H1 (cell line): ENCODE measurements around the gene GDF9. TPM values are rescaled to one million over a fixed set of nuclear protein-coding genes. Genes with fewer than 3 reads are reported as not detected.

Experiments
- ATF2 ChIP-seq: IDR thresholded peaks from 2 replicates; pipeline ENCODE4 v1.6.1; 2012; ENCODE audit warnings: low read length, inconsistent platforms
- CHD1 ChIP-seq: IDR thresholded peaks from 2 replicates; pipeline ENCODE4 v1.6.1; 2012; ENCODE audit warnings: low read depth, low read length, improper control_type of control experiment
- EP300 ChIP-seq, 2 experiments: IDR thresholded peaks; 1 replicate in 1 of 2; 2 replicates in 1 of 2; pipeline ENCODE4 v1.6.1; 2011 to 2012; ENCODE audit warnings: low read depth in 2 of 2, low read length in 2 of 2, mild to moderate bottlenecking in 2 of 2, borderline replicate concordance in 1 of 2, inconsistent platforms in 1 of 2, moderate library complexity in 1 of 2
- KDM1A ChIP-seq: fragments of 200-600, 300-600 bp; sonication (generic); IDR thresholded peaks from 2 replicates; pipeline ENCODE4 v1.7.1; 2016; ENCODE audit warnings: mild to moderate bottlenecking, low read length, borderline replicate concordance
- SAP30 ChIP-seq: fragments of 300-600 bp; sonication (generic); IDR thresholded peaks from 2 replicates; pipeline ENCODE4 v1.7.1; 2012; ENCODE audit warnings: low read length, moderate library complexity, mild to moderate bottlenecking, inconsistent platforms; ENCODE audit not compliant: insufficient read depth, insufficient replicate concordance
- TAF7 ChIP-seq: optimal IDR thresholded peaks from 2 replicates; pipeline ENCODE3; 2011; ENCODE audit warnings: low read depth, mild to moderate bottlenecking, inconsistent platforms, low read length, moderate library complexity, borderline replicate concordance
- polyA plus RNA-seq, 7 experiments: library from polyadenylated mRNA; depleted of rRNA in 3 of 7; stranded (reverse) in 5 of 7; unstranded in 2 of 7; fragments of >200 nt in 5 of 7; fragments of 200-250 nt in 2 of 7; gene quantifications; 1 replicate in 5 of 7; 2 replicates in 1 of 7; 4 replicates in 1 of 7; pipeline versions ENCODE4 v1.2.1 to v1.2.3, GENCODE V29; 2011 to 2013; ENCODE audit warnings: missing spikeins in 2 of 7, mixed read lengths in 2 of 7
- total RNA-seq: library from RNA; stranded (reverse); fragmentation: NEBNext Ultra II Directional; extraction: Animal tissue kit (Norgen Biotek cat#: 25700); gene quantifications from 2 replicates; pipeline ENCODE4 v1.2.1, GENCODE V29; 2021
- TF ChIP-seq, protein P1 (sequence below): fragments of 300-600 bp; sonication (generic); IDR thresholded peaks from 2 replicates; pipeline ENCODE4 v1.7.1; 2012; ENCODE audit warnings: low read length, moderate library complexity, mild to moderate bottlenecking, inconsistent platforms; ENCODE audit not compliant: insufficient replicate concordance

The GDF9 gene
- total and polyA plus RNA-seq, 2 of the 8 experiments (the other 6 are each of a cell fraction or from before 2014, with no cell fraction given): 0.14 TPM; not detected in 1

- TF ChIP-seq, protein P1, sequence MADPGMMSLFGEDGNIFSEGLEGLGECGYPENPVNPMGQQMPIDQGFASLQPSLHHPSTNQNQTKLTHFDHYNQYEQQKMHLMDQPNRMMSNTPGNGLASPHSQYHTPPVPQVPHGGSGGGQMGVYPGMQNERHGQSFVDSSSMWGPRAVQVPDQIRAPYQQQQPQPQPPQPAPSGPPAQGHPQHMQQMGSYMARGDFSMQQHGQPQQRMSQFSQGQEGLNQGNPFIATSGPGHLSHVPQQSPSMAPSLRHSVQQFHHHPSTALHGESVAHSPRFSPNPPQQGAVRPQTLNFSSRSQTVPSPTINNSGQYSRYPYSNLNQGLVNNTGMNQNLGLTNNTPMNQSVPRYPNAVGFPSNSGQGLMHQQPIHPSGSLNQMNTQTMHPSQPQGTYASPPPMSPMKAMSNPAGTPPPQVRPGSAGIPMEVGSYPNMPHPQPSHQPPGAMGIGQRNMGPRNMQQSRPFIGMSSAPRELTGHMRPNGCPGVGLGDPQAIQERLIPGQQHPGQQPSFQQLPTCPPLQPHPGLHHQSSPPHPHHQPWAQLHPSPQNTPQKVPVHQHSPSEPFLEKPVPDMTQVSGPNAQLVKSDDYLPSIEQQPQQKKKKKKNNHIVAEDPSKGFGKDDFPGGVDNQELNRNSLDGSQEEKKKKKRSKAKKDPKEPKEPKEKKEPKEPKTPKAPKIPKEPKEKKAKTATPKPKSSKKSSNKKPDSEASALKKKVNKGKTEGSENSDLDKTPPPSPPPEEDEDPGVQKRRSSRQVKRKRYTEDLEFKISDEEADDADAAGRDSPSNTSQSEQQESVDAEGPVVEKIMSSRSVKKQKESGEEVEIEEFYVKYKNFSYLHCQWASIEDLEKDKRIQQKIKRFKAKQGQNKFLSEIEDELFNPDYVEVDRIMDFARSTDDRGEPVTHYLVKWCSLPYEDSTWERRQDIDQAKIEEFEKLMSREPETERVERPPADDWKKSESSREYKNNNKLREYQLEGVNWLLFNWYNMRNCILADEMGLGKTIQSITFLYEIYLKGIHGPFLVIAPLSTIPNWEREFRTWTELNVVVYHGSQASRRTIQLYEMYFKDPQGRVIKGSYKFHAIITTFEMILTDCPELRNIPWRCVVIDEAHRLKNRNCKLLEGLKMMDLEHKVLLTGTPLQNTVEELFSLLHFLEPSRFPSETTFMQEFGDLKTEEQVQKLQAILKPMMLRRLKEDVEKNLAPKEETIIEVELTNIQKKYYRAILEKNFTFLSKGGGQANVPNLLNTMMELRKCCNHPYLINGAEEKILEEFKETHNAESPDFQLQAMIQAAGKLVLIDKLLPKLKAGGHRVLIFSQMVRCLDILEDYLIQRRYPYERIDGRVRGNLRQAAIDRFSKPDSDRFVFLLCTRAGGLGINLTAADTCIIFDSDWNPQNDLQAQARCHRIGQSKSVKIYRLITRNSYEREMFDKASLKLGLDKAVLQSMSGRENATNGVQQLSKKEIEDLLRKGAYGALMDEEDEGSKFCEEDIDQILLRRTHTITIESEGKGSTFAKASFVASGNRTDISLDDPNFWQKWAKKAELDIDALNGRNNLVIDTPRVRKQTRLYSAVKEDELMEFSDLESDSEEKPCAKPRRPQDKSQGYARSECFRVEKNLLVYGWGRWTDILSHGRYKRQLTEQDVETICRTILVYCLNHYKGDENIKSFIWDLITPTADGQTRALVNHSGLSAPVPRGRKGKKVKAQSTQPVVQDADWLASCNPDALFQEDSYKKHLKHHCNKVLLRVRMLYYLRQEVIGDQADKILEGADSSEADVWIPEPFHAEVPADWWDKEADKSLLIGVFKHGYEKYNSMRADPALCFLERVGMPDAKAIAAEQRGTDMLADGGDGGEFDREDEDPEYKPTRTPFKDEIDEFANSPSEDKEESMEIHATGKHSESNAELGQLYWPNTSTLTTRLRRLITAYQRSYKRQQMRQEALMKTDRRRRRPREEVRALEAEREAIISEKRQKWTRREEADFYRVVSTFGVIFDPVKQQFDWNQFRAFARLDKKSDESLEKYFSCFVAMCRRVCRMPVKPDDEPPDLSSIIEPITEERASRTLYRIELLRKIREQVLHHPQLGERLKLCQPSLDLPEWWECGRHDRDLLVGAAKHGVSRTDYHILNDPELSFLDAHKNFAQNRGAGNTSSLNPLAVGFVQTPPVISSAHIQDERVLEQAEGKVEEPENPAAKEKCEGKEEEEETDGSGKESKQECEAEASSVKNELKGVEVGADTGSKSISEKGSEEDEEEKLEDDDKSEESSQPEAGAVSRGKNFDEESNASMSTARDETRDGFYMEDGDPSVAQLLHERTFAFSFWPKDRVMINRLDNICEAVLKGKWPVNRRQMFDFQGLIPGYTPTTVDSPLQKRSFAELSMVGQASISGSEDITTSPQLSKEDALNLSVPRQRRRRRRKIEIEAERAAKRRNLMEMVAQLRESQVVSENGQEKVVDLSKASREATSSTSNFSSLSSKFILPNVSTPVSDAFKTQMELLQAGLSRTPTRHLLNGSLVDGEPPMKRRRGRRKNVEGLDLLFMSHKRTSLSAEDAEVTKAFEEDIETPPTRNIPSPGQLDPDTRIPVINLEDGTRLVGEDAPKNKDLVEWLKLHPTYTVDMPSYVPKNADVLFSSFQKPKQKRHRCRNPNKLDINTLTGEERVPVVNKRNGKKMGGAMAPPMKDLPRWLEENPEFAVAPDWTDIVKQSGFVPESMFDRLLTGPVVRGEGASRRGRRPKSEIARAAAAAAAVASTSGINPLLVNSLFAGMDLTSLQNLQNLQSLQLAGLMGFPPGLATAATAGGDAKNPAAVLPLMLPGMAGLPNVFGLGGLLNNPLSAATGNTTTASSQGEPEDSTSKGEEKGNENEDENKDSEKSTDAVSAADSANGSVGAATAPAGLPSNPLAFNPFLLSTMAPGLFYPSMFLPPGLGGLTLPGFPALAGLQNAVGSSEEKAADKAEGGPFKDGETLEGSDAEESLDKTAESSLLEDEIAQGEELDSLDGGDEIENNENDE: no peak
- TF ChIP-seq TAF7 (peak; percentile 80), CHD1 (no peak), EP300 (IDR thresholded peaks at IDR 0.05; ENCODE audit: borderline replicate concordance in 1 of 2, low read depth in 2 of 2, low read length in 2 of 2) (no peak), SAP30 (no peak), KDM1A (peak; percentile 43; the same call in 1 of the 2 replicates), ATF2 (no peak)
Measured at GRCh38 chr5:132822650-132823480, 43.4 kb downstream of the GDF9 start (continued).
